Measurements from ENCODE around the gene PDGFD.

The PDGFD gene

GRCh38 chr11:103970701-103971249, 193.2 kb downstream of the PDGFD start:
- no peaks in the 10 kb centered on the region for H3K4me1 ChIP-seq (ENCODE audit: control insufficient read depth in 5 of 5, insufficient read depth in 5 of 5, low read length in 5 of 5)
- H3K9me3 ChIP-seq (ENCODE audit: control insufficient read depth in 5 of 5, low read length in 5 of 5), result no peaks in the 10 kb centered on the region
- H3K36me3 ChIP-seq (ENCODE audit: control insufficient read depth in 5 of 5, insufficient read depth in 5 of 5, low read length in 5 of 5), result no peaks in the 10 kb centered on the region
- H3K9ac ChIP-seq (ENCODE audit: low read length in 5 of 5), result no peak overlapping the region
- no peak overlapping the region for H3K4me3 ChIP-seq (ENCODE audit: low read depth in 1 of 5, low read length in 5 of 5)
- no peaks in the 10 kb centered on the region for H3K27me3 ChIP-seq (ENCODE audit: control insufficient read depth in 5 of 5, insufficient read depth in 4 of 5, low read length in 5 of 5)
- no peak overlapping the region for H3K27ac ChIP-seq (ENCODE audit: low read depth, low read length)

- Histone ChIP-seq H3K4me1 (ENCODE audit: control insufficient read depth in 5 of 5, insufficient read depth in 5 of 5, low read length in 5 of 5) (no peaks in the 10 kb centered on the region), H3K27me3 (ENCODE audit: control insufficient read depth in 5 of 5, insufficient read depth in 4 of 5, low read length in 5 of 5) (no peaks in the 10 kb centered on the region), H3K9ac (ENCODE audit: low read length in 5 of 5) (no peak overlapping the region), H3K27ac (ENCODE audit: low read depth, low read length) (no peak overlapping the region), H3K36me3 (ENCODE audit: control insufficient read depth in 5 of 5, insufficient read depth in 5 of 5, low read length in 5 of 5) (no peaks in the 10 kb centered on the region), H3K4me3 (ENCODE audit: low read depth in 1 of 5, low read length in 5 of 5) (no peak overlapping the region), H3K9me3 (ENCODE audit: control insufficient read depth in 5 of 5, low read length in 5 of 5) (no peaks in the 10 kb centered on the region)
Observed at GRCh38 chr11:103968685-103969084, 195.3 kb downstream of the PDGFD start.

DNA sequence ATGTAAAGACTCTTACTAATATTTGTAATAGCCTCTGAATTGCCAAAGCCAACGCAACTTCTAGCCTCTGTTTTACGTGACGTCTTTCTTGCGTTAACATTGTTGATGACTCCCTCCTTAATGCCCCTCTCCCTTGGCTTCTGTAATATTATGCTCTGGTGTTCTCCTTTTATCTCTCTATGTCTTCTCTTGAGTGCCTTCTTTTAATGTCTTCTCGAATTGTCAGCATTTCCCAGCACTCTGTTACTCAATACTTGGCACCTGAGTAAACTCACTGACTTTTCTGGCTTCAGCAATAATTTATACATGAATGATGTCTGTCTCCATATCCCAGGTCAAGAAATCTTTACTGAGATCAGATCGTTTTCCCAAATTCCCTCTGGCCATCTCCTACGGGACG, 196.0 kb downstream of the PDGFD start:
- H3K9me3 ChIP-seq (ENCODE audit: control insufficient read depth in 5 of 5, low read length in 5 of 5), result no peaks in the 10 kb centered on the region
- no peaks in the 10 kb centered on the region for H3K27me3 ChIP-seq (ENCODE audit: control insufficient read depth in 5 of 5, insufficient read depth in 4 of 5, low read length in 5 of 5)
- no peaks in the 10 kb centered on the region for H3K36me3 ChIP-seq (ENCODE audit: control insufficient read depth in 5 of 5, insufficient read depth in 5 of 5, low read length in 5 of 5)
- no peak overlapping the region for H3K9ac ChIP-seq (ENCODE audit: low read length in 5 of 5)
- H3K4me1 ChIP-seq (ENCODE audit: control insufficient read depth in 5 of 5, insufficient read depth in 5 of 5, low read length in 5 of 5), result no peaks in the 10 kb centered on the region
- no peak overlapping the region for H3K27ac ChIP-seq (ENCODE audit: low read depth, low read length)
- H3K4me3 ChIP-seq (ENCODE audit: low read depth in 1 of 5, low read length in 5 of 5), result peak overlapping the region in 2 of 5 donors; percentile 3 to 52

DNA sequence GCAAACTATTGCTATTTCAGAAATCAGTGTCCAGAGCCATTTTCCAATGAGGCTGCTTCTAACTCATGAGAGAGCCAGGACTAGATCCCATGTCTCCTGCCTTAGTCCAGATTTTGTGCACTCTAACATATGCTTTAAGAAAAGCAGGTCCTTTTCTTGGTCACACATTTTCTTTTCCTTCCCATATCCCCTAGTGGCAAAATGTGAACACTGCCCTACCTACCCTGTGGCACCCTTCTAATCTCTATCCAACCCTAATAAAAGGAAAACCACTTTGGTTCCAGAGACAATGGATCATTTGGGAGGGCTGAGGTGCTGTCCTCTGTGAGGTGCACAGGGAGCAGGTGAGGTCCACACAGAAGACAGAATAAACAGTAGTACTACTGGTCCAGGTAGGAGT, 199.6 kb downstream of the PDGFD start:
- Histone ChIP-seq H3K4me1 (ENCODE audit: control insufficient read depth in 5 of 5, insufficient read depth in 5 of 5, low read length in 5 of 5) (no peaks in the 10 kb centered on the region), H3K27ac (ENCODE audit: low read depth, low read length) (no peak overlapping the region), H3K9me3 (ENCODE audit: control insufficient read depth in 5 of 5, low read length in 5 of 5) (no peaks in the 10 kb centered on the region), H3K9ac (ENCODE audit: low read length in 5 of 5) (no peak overlapping the region), H3K4me3 (ENCODE audit: low read depth in 1 of 5, low read length in 5 of 5) (no peak overlapping the region), H3K36me3 (ENCODE audit: control insufficient read depth in 5 of 5, insufficient read depth in 5 of 5, low read length in 5 of 5) (no peaks in the 10 kb centered on the region), H3K27me3 (ENCODE audit: control insufficient read depth in 5 of 5, insufficient read depth in 4 of 5, low read length in 5 of 5) (no peaks in the 10 kb centered on the region)

- Histone ChIP-seq H3K4me3 (ENCODE audit: low read depth in 1 of 5, low read length in 5 of 5) (no peak overlapping the region), H3K9ac (ENCODE audit: low read length in 5 of 5) (no peak overlapping the region), H3K27ac (ENCODE audit: low read depth, low read length) (no peak overlapping the region), H3K27me3 (ENCODE audit: control insufficient read depth in 5 of 5, insufficient read depth in 4 of 5, low read length in 5 of 5) (no peaks in the 10 kb centered on the region), H3K4me1 (ENCODE audit: control insufficient read depth in 5 of 5, insufficient read depth in 5 of 5, low read length in 5 of 5) (no peaks in the 10 kb centered on the region), H3K9me3 (ENCODE audit: control insufficient read depth in 5 of 5, low read length in 5 of 5) (no peaks in the 10 kb centered on the region), H3K36me3 (ENCODE audit: control insufficient read depth in 5 of 5, insufficient read depth in 5 of 5, low read length in 5 of 5) (no peaks in the 10 kb centered on the region)
Observed at GRCh38 chr11:103963648-103964047, 200.3 kb downstream of the PDGFD start.

GRCh38 chr11:103961010-103961409, 202.9 kb downstream of the PDGFD start:
- H3K27ac ChIP-seq (ENCODE audit: low read depth, low read length), result no peak overlapping the region
- H3K4me3 ChIP-seq (ENCODE audit: low read depth in 1 of 5, low read length in 5 of 5), result no peak overlapping the region
- H3K4me1 ChIP-seq (ENCODE audit: control insufficient read depth in 5 of 5, insufficient read depth in 5 of 5, low read length in 5 of 5), result no peaks in the 10 kb centered on the region
- H3K36me3 ChIP-seq (ENCODE audit: control insufficient read depth in 5 of 5, insufficient read depth in 5 of 5, low read length in 5 of 5), result no peaks in the 10 kb centered on the region
- no peaks in the 10 kb centered on the region for H3K27me3 ChIP-seq (ENCODE audit: control insufficient read depth in 5 of 5, insufficient read depth in 4 of 5, low read length in 5 of 5)
- no peak overlapping the region for H3K9ac ChIP-seq (ENCODE audit: low read length in 5 of 5)
- H3K9me3 ChIP-seq (ENCODE audit: control insufficient read depth in 5 of 5, low read length in 5 of 5), result no peaks in the 10 kb centered on the region

GRCh38 chr11:103960108-103960507, 203.8 kb downstream of the PDGFD start:
- H3K9me3 ChIP-seq (ENCODE audit: control insufficient read depth in 5 of 5, low read length in 5 of 5), result no peaks in the 10 kb centered on the region
- H3K27me3 ChIP-seq (ENCODE audit: control insufficient read depth in 5 of 5, insufficient read depth in 4 of 5, low read length in 5 of 5), result no peaks in the 10 kb centered on the region
- H3K27ac ChIP-seq (ENCODE audit: low read depth, low read length), result no peak overlapping the region
- no peaks in the 10 kb centered on the region for H3K4me1 ChIP-seq (ENCODE audit: control insufficient read depth in 5 of 5, insufficient read depth in 5 of 5, low read length in 5 of 5)
- H3K9ac ChIP-seq (ENCODE audit: low read length in 5 of 5), result no peak overlapping the region
- H3K36me3 ChIP-seq (ENCODE audit: control insufficient read depth in 5 of 5, insufficient read depth in 5 of 5, low read length in 5 of 5), result no peaks in the 10 kb centered on the region
- no peak overlapping the region for H3K4me3 ChIP-seq (ENCODE audit: low read depth in 1 of 5, low read length in 5 of 5)

DNA sequence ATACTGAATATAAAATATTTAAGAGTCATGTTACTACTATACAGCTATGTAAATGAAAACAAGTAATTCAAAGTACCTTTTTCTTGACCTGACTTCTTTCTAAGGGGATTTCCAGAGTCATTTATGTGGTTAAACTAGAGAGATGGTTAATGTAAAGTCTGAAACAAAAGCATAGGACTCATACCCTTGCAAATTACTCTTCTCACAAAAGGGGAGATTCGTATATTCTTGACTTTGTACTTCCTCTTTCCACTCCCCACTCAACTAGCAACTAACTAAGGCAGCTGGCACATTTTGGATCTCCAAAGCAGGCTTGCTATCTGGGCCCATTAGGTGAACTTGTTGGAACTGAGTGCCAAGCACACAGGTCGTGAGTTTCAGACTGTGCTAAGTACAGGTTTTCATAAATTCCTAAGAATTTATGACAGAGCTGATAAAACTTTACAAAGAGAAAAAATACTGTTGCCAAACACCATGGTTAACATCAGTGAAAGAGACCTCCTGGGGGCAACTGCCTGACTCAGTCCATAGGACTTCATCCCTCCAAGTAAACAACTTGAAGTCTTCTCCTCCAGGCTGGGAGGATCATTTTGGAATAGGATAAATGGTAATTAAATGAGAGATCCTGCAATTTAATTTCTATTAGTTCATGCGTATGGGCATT, 204.5 kb downstream of the PDGFD start:
- no peak overlapping the region for H3K9ac ChIP-seq (ENCODE audit: low read length in 5 of 5)
- no peaks in the 10 kb centered on the region for H3K9me3 ChIP-seq (ENCODE audit: control insufficient read depth in 5 of 5, low read length in 5 of 5)
- H3K36me3 ChIP-seq (ENCODE audit: control insufficient read depth in 5 of 5, insufficient read depth in 5 of 5, low read length in 5 of 5), result no peaks in the 10 kb centered on the region
- H3K27ac ChIP-seq (ENCODE audit: low read depth, low read length), result no peak overlapping the region
- H3K4me3 ChIP-seq (ENCODE audit: low read depth in 1 of 5, low read length in 5 of 5), result no peak overlapping the region
- H3K27me3 ChIP-seq (ENCODE audit: control insufficient read depth in 5 of 5, insufficient read depth in 4 of 5, low read length in 5 of 5), result no peaks in the 10 kb centered on the region
- H3K4me1 ChIP-seq (ENCODE audit: control insufficient read depth in 5 of 5, insufficient read depth in 5 of 5, low read length in 5 of 5), result no peaks in the 10 kb centered on the region

DNA sequence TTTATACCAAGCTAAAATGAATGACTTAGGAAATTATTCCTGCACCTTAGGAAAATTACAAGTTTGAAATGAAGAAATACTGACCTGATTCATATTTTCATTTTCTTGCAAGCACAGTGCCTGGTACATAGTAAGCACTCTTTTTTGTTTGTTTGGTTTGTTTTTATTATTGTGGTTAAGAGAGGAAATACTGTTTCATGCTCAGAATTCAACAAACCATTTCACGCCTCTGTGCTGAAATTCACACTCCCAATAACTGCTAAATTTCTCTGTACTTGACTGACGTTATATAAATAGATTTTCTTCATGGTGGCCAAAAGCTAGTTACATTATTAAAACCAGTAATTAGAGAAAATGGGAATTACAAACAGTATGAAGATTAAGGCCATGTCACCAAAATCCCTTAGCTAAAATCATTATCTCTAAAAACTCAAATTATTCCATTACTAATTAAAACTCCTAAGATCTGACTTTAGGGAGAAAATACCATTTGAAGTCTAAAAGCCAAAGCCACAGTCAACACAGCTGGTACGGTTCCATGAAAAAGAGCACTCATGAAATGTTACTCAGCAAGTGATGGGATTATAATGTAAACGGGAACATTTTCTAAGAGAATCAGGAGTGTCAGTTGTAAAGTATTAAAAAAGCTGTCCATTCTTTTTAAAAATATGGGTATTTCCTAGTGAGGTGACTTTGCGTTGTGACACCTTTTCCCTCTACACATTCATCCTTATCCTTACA, 205.3 kb downstream of the PDGFD start:
- H3K9me3 ChIP-seq (ENCODE audit: control insufficient read depth in 5 of 5, low read length in 5 of 5), result no peaks in the 10 kb centered on the region
- no peaks in the 10 kb centered on the region for H3K4me1 ChIP-seq (ENCODE audit: control insufficient read depth in 5 of 5, insufficient read depth in 5 of 5, low read length in 5 of 5)
- no peaks in the 10 kb centered on the region for H3K27me3 ChIP-seq (ENCODE audit: control insufficient read depth in 5 of 5, insufficient read depth in 4 of 5, low read length in 5 of 5)
- H3K36me3 ChIP-seq (ENCODE audit: control insufficient read depth in 5 of 5, insufficient read depth in 5 of 5, low read length in 5 of 5), result no peaks in the 10 kb centered on the region
- H3K9ac ChIP-seq (ENCODE audit: low read length in 5 of 5), result no peak overlapping the region
- H3K27ac ChIP-seq (ENCODE audit: low read depth, low read length), result no peak overlapping the region
- no peak overlapping the region for H3K4me3 ChIP-seq (ENCODE audit: low read depth in 1 of 5, low read length in 5 of 5)

DNA sequence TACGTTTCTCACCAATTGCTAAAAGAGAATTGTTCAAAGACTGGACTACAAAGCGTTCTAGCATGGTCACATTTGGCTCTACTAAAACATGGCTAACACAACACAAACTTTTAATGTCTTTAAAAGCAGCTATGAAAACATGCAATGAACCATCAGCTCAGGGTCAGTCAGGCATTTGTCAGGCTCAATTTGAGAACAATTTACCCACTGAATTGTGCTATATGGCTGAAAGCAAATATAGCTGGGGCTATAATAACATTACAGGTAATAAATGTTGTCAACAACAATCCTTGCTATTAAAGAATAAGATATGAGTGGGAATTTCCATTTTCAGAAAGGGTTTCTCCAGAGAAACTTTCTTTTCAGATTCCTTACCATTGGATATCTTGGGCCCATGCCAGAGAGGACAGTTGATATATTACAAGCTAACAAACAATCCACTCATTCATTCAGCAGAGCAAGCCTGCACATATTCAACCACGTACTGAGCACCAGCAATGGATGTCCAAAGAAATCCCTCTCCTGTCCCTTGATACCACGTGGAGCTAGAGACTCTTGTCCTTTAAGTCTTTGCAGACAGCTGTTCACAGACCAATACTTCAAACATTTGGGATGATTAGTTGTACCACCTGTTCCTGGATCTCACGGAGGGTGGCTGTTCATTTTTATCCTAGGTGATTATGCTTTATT, 210.0 kb downstream of the PDGFD start:
- no peaks in the 10 kb centered on the region for H3K9me3 ChIP-seq (ENCODE audit: control insufficient read depth in 5 of 5, low read length in 5 of 5)
- no peaks in the 10 kb centered on the region for H3K4me1 ChIP-seq (ENCODE audit: control insufficient read depth in 5 of 5, insufficient read depth in 5 of 5, low read length in 5 of 5)
- no peak overlapping the region for H3K27ac ChIP-seq (ENCODE audit: low read depth, low read length)
- no peak overlapping the region for H3K9ac ChIP-seq (ENCODE audit: low read length in 5 of 5)
- no peak overlapping the region for H3K4me3 ChIP-seq (ENCODE audit: low read depth in 1 of 5, low read length in 5 of 5)
- no peaks in the 10 kb centered on the region for H3K36me3 ChIP-seq (ENCODE audit: control insufficient read depth in 5 of 5, insufficient read depth in 5 of 5, low read length in 5 of 5)
- no peaks in the 10 kb centered on the region for H3K27me3 ChIP-seq (ENCODE audit: control insufficient read depth in 5 of 5, insufficient read depth in 4 of 5, low read length in 5 of 5)

Measured in subcutaneous abdominal adipose tissue (tissue), 5 donors.